ENCODE results near the gene ULBP1. TPM values are rescaled to one million over a fixed set of nuclear protein-coding genes. Genes with fewer than 3 reads are reported as not detected.
"Not testable (repeated sequence)": the region's sequence is repeated elsewhere in the genome, so short reads cannot be mapped to it uniquely, and the experiment has no call there.

ULBP1 gene
- polyA plus RNA-seq, 2 donors = 0.04 to 0.31 TPM

- Histone ChIP-seq H3K27ac (ENCODE audit: low read depth in 2 of 2, low read length in 1 of 2) (no peak overlapping the region), H3K27me3 (ENCODE audit: control insufficient read depth in 1 of 2, insufficient read depth in 2 of 2, low read length in 2 of 2) (peaks cover 0 to 18% of the 10 kb centered on the region in 2 donors), H3K4me3 (ENCODE audit: low read depth in 1 of 2, low read length in 2 of 2) (no peak overlapping the region), H3K4me1 (ENCODE audit: control insufficient read depth in 2 of 2, insufficient read depth in 2 of 2, low read length in 1 of 2) (no peaks in the 10 kb centered on the region), H3K36me3 (ENCODE audit: control insufficient read depth in 2 of 2, insufficient read depth in 2 of 2, low read length in 1 of 2) (no peaks in the 10 kb centered on the region), H3K9me3 (ENCODE audit: control insufficient read depth in 2 of 2, insufficient read depth in 1 of 2, low read depth in 1 of 2, low read length in 1 of 2) (no peaks in the 10 kb centered on the region)
- 31 to 39% methylated on average over 5 of the region's 5 CpGs for WGBS, 2 donors
Measured at GRCh38 chr6:149939356-149939648, 24.4 kb upstream of the ULBP1 start.

- H3K9me3 ChIP-seq (ENCODE audit: control insufficient read depth in 2 of 2, insufficient read depth in 1 of 2, low read depth in 1 of 2, low read length in 1 of 2) = no peaks in the 10 kb centered on the region
Measured at GRCh38 chr6:149939909-149940671, 23.7 kb upstream of the ULBP1 start.

GRCh38 chr6:149940672-149940982 lies 23.1 kb upstream of the ULBP1 start:
- Histone ChIP-seq H3K9me3 (ENCODE audit: control insufficient read depth in 2 of 2, insufficient read depth in 1 of 2, low read depth in 1 of 2, low read length in 1 of 2) (no peaks in the 10 kb centered on the region), H3K4me3 (ENCODE audit: low read depth in 1 of 2, low read length in 2 of 2) (no peak overlapping the region), H3K36me3 (ENCODE audit: control insufficient read depth in 2 of 2, insufficient read depth in 2 of 2, low read length in 1 of 2) (no peaks in the 10 kb centered on the region), H3K27ac (ENCODE audit: low read depth in 2 of 2, low read length in 1 of 2) (no peak overlapping the region), H3K4me1 (ENCODE audit: control insufficient read depth in 2 of 2, insufficient read depth in 2 of 2, low read length in 1 of 2) (no peaks in the 10 kb centered on the region), H3K27me3 (ENCODE audit: control insufficient read depth in 1 of 2, insufficient read depth in 2 of 2, low read length in 2 of 2) (peaks cover 0 to 18% of the 10 kb centered on the region in 2 donors)
- WGBS, 2 donors = 42 to 48% methylated on average over 6 of the region's 6 CpGs

More at GRCh38 chr6:149939909-149940671, 23.7 kb upstream of the ULBP1 start:
- 27 to 28% methylated on average over 6 of the region's 6 CpGs for WGBS, 2 donors
- Histone ChIP-seq H3K4me1 (ENCODE audit: control insufficient read depth in 2 of 2, insufficient read depth in 2 of 2, low read length in 1 of 2) (no peaks in the 10 kb centered on the region), H3K4me3 (ENCODE audit: low read depth in 1 of 2, low read length in 2 of 2) (no peak overlapping the region), H3K36me3 (ENCODE audit: control insufficient read depth in 2 of 2, insufficient read depth in 2 of 2, low read length in 1 of 2) (no peaks in the 10 kb centered on the region), H3K27ac (ENCODE audit: low read depth in 2 of 2, low read length in 1 of 2) (no peak overlapping the region), H3K27me3 (ENCODE audit: control insufficient read depth in 1 of 2, insufficient read depth in 2 of 2, low read length in 2 of 2) (peaks cover 0 to 18% of the 10 kb centered on the region in 2 donors)

GRCh38 chr6:149941583-149942460 lies 21.9 kb upstream of the ULBP1 start, which contains the start of gene ULBP2:
ULBP2 (plus strand) TSS chr6:149942014; CDS start chr6:149942073, 59 bp downstream.
- Histone ChIP-seq H3K4me1 (ENCODE audit: control insufficient read depth in 2 of 2, insufficient read depth in 2 of 2, low read length in 1 of 2) (no peaks in the 10 kb centered on the region), H3K27ac (ENCODE audit: low read depth in 2 of 2, low read length in 1 of 2) (peak within 1 kb of the TSS in 1 of 2 donors; percentile 44), H3K36me3 (ENCODE audit: control insufficient read depth in 2 of 2, insufficient read depth in 2 of 2, low read length in 1 of 2) (no peaks in the 10 kb centered on the region), H3K9me3 (ENCODE audit: control insufficient read depth in 2 of 2, insufficient read depth in 1 of 2, low read depth in 1 of 2, low read length in 1 of 2) (no peaks in the 10 kb centered on the region), H3K4me3 (ENCODE audit: low read depth in 1 of 2, low read length in 2 of 2) (peak within 1 kb of the TSS; percentile 52), H3K27me3 (ENCODE audit: control insufficient read depth in 1 of 2, insufficient read depth in 2 of 2, low read length in 2 of 2) (peaks cover 0 to 18% of the 10 kb centered on the region in 2 donors)
- WGBS, 2 donors = 2 to 3% methylated on average over 57 to 62 of the region's 62 CpGs

GRCh38 chr6:149942461-149942829 lies 21.3 kb upstream of the ULBP1 start:
- Histone ChIP-seq H3K27me3 (ENCODE audit: control insufficient read depth in 1 of 2, insufficient read depth in 2 of 2, low read length in 2 of 2) (peaks cover 0 to 18% of the 10 kb centered on the region in 2 donors), H3K36me3 (ENCODE audit: control insufficient read depth in 2 of 2, insufficient read depth in 2 of 2, low read length in 1 of 2) (no peaks in the 10 kb centered on the region), H3K4me3 (ENCODE audit: low read depth in 1 of 2, low read length in 2 of 2) (peak overlapping the region; percentile 52), H3K27ac (ENCODE audit: low read depth in 2 of 2, low read length in 1 of 2) (no peak overlapping the region), H3K4me1 (ENCODE audit: control insufficient read depth in 2 of 2, insufficient read depth in 2 of 2, low read length in 1 of 2) (no peaks in the 10 kb centered on the region), H3K9me3 (ENCODE audit: control insufficient read depth in 2 of 2, insufficient read depth in 1 of 2, low read depth in 1 of 2, low read length in 1 of 2) (no peaks in the 10 kb centered on the region)
- WGBS, 2 donors = 27 to 33% methylated on average over 13 of the region's 13 CpGs

- WGBS, 2 donors = 76 to 81% methylated on average over 5 of the region's 5 CpGs
- not testable (repeated sequence) for H3K9me3 ChIP-seq (ENCODE audit: control insufficient read depth in 2 of 2, insufficient read depth in 1 of 2, low read depth in 1 of 2, low read length in 1 of 2); H3K4me1 ChIP-seq (ENCODE audit: control insufficient read depth in 2 of 2, insufficient read depth in 2 of 2, low read length in 1 of 2); H3K36me3 ChIP-seq (ENCODE audit: control insufficient read depth in 2 of 2, insufficient read depth in 2 of 2, low read length in 1 of 2); H3K27ac ChIP-seq (ENCODE audit: low read depth in 2 of 2, low read length in 1 of 2); H3K4me3 ChIP-seq (ENCODE audit: low read depth in 1 of 2, low read length in 2 of 2)
- H3K27me3 ChIP-seq (ENCODE audit: control insufficient read depth in 1 of 2, insufficient read depth in 2 of 2, low read length in 2 of 2) = peaks cover 0 to 17% of the 10 kb centered on the region in 2 donors
Measured at GRCh38 chr6:149943321-149943720, 20.4 kb upstream of the ULBP1 start.

GRCh38 chr6:149945276-149945675 lies 18.5 kb upstream of the ULBP1 start:
- WGBS, 2 donors = 84 to 85% methylated on average over 4 to 5 of the region's 6 CpGs
- not testable (repeated sequence) for H3K4me1 ChIP-seq (ENCODE audit: control insufficient read depth in 2 of 2, insufficient read depth in 2 of 2, low read length in 1 of 2); H3K27me3 ChIP-seq (ENCODE audit: control insufficient read depth in 1 of 2, insufficient read depth in 2 of 2, low read length in 2 of 2); H3K27ac ChIP-seq (ENCODE audit: low read depth in 2 of 2, low read length in 1 of 2); H3K36me3 ChIP-seq (ENCODE audit: control insufficient read depth in 2 of 2, insufficient read depth in 2 of 2, low read length in 1 of 2); H3K9me3 ChIP-seq (ENCODE audit: control insufficient read depth in 2 of 2, insufficient read depth in 1 of 2, low read depth in 1 of 2, low read length in 1 of 2); H3K4me3 ChIP-seq (ENCODE audit: low read depth in 1 of 2, low read length in 2 of 2)

GRCh38 chr6:149946631-149947030 lies 17.1 kb upstream of the ULBP1 start:
- not testable (repeated sequence) for H3K9me3 ChIP-seq (ENCODE audit: control insufficient read depth in 2 of 2, insufficient read depth in 1 of 2, low read depth in 1 of 2, low read length in 1 of 2); H3K27me3 ChIP-seq (ENCODE audit: control insufficient read depth in 1 of 2, insufficient read depth in 2 of 2, low read length in 2 of 2); H3K4me1 ChIP-seq (ENCODE audit: control insufficient read depth in 2 of 2, insufficient read depth in 2 of 2, low read length in 1 of 2); H3K27ac ChIP-seq (ENCODE audit: low read depth in 2 of 2, low read length in 1 of 2); H3K4me3 ChIP-seq (ENCODE audit: low read depth in 1 of 2, low read length in 2 of 2); H3K36me3 ChIP-seq (ENCODE audit: control insufficient read depth in 2 of 2, insufficient read depth in 2 of 2, low read length in 1 of 2)
- 66 to 77% methylated on average over 7 of the region's 7 CpGs for WGBS, 2 donors

GRCh38 chr6:149947533-149947932 lies 16.2 kb upstream of the ULBP1 start:
- H3K36me3 ChIP-seq (ENCODE audit: control insufficient read depth in 2 of 2, insufficient read depth in 2 of 2, low read length in 1 of 2); H3K4me3 ChIP-seq (ENCODE audit: low read depth in 1 of 2, low read length in 2 of 2); H3K27me3 ChIP-seq (ENCODE audit: control insufficient read depth in 1 of 2, insufficient read depth in 2 of 2, low read length in 2 of 2); H3K27ac ChIP-seq (ENCODE audit: low read depth in 2 of 2, low read length in 1 of 2); H3K4me1 ChIP-seq (ENCODE audit: control insufficient read depth in 2 of 2, insufficient read depth in 2 of 2, low read length in 1 of 2); H3K9me3 ChIP-seq (ENCODE audit: control insufficient read depth in 2 of 2, insufficient read depth in 1 of 2, low read depth in 1 of 2, low read length in 1 of 2): not testable (repeated sequence)
- no CpG with 5 or more reads among the region's 1 CpG for WGBS, 2 donors

All from esophagus (tissue), 2 donors.